Measurements from ENCODE around the gene LCN12.

DNA sequence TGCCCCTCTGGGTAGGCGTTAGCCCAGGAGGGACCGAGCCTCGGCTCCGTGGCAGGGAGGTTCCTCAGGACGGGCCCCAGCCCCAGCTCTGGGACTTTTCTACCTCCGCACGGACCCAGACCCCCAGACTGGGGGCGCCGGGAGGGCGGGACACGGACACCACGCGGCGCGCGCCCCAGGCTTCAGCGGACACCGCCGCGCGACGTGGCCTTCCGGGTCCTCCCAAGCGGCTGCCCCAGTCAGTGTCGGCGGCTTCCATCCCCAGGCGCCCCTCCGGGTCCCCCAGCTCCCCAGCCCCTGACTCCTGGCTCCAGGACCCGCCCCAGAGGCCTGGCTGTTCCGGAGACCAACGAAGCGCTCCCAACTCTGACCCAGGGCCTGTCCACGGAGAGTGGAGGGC is 33.8 kb downstream of the LCN12 start:
- TF ChIP-seq EZH2 (IDR thresholded peaks at IDR 0.05; ENCODE audit: borderline replicate concordance, low read depth, low read length, poor library complexity, severe bottlenecking), result no peak
- TF ChIP-seq, protein P1, sequence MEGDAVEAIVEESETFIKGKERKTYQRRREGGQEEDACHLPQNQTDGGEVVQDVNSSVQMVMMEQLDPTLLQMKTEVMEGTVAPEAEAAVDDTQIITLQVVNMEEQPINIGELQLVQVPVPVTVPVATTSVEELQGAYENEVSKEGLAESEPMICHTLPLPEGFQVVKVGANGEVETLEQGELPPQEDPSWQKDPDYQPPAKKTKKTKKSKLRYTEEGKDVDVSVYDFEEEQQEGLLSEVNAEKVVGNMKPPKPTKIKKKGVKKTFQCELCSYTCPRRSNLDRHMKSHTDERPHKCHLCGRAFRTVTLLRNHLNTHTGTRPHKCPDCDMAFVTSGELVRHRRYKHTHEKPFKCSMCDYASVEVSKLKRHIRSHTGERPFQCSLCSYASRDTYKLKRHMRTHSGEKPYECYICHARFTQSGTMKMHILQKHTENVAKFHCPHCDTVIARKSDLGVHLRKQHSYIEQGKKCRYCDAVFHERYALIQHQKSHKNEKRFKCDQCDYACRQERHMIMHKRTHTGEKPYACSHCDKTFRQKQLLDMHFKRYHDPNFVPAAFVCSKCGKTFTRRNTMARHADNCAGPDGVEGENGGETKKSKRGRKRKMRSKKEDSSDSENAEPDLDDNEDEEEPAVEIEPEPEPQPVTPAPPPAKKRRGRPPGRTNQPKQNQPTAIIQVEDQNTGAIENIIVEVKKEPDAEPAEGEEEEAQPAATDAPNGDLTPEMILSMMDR (conservative IDR thresholded peaks at IDR 0.05; ENCODE audit: low read depth, low read length), result no peak

Data from A673 (cell line).